HK-2 (cell line): ENCODE data around the gene ZBTB16.

ENCODE experiments used
- DNase-seq: peaks from one replicate; pipeline ENCODE4 v3.0.0-alpha.2; 2018; ENCODE audit not compliant: unreplicated experiment

The ZBTB16 gene

GRCh38 chr11:114154271-114155047 lies 94.9 kb downstream of the ZBTB16 start:
- no peak for DNase-seq

- no peak for DNase-seq
Measured at GRCh38 chr11:114155116-114155515, 95.6 kb downstream of the ZBTB16 start.

- no peak for DNase-seq
Measured at GRCh38 chr11:114156131-114156581, 96.6 kb downstream of the ZBTB16 start.

- DNase-seq, result no peak
Measured at GRCh38 chr11:114156782-114157181, 97.3 kb downstream of the ZBTB16 start.

- DNase-seq, result no peak
Measured at GRCh38 chr11:114157476-114158050, 98.1 kb downstream of the ZBTB16 start.

GRCh38 chr11:114158421-114158820 lies 98.9 kb downstream of the ZBTB16 start:
- no peak for DNase-seq

GRCh38 chr11:114158886-114159285 lies 99.4 kb downstream of the ZBTB16 start:
- DNase-seq, result no peak

- DNase-seq, result no peak
Measured at GRCh38 chr11:114159320-114159719, 99.8 kb downstream of the ZBTB16 start.

- DNase-seq, result peak; percentile 93
Measured at GRCh38 chr11:114159802-114160632, 100.5 kb downstream of the ZBTB16 start.

GRCh38 chr11:114160894-114161293 lies 101.4 kb downstream of the ZBTB16 start:
- DNase-seq, result no peak

GRCh38 chr11:114161486-114162250 lies 102.2 kb downstream of the ZBTB16 start:
- DNase-seq, result no peak

- peak; percentile 63 for DNase-seq
Measured at GRCh38 chr11:114162719-114163123, 103.2 kb downstream of the ZBTB16 start.

- no peak for DNase-seq
Measured at GRCh38 chr11:114163229-114163631, 103.7 kb downstream of the ZBTB16 start.

- DNase-seq, result no peak
Measured at GRCh38 chr11:114163830-114164401, 104.4 kb downstream of the ZBTB16 start.

GRCh38 chr11:114164546-114164945 lies 105.0 kb downstream of the ZBTB16 start:
- DNase-seq, result no peak

GRCh38 chr11:114165326-114166230 lies 106.1 kb downstream of the ZBTB16 start:
- no peak for DNase-seq

- no peak for DNase-seq
Measured at GRCh38 chr11:114166362-114166761, 106.9 kb downstream of the ZBTB16 start.

GRCh38 chr11:114166897-114167323 lies 107.4 kb downstream of the ZBTB16 start:
- DNase-seq, result no peak

GRCh38 chr11:114167355-114167754 lies 107.8 kb downstream of the ZBTB16 start:
- DNase-seq, result no peak

- DNase-seq, result no peak
Measured at GRCh38 chr11:114167771-114168448, 108.4 kb downstream of the ZBTB16 start.
